ENCODE results near the gene FOXJ3.

Gene FOXJ3

DNA sequence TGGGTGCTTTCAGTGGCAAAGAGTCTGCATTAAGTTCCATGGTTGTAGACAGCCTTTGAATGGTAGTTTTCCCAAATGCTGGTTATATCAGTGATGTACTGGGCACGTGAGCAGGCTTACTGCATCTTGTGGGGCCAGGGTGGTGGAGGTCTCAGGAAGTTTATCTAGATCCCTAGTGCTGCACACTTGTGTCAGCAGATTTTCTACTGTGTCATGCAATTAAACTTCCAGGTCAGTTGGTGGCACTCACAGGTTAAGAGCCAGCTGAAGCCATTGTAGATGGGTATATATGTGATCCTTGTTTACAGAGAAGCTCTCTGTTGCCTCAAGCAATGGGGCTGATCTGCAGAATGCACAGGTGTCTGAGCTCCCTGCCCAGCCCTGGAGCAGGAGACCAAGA, 33.0 kb downstream of the FOXJ3 start:
- no peak for ATAC-seq

- ATAC-seq, result no peak
These were observed 36.5 kb downstream of the FOXJ3 start for GRCh38 chr1:42298520-42298919.

- ATAC-seq, result no peak
These were observed 39.2 kb downstream of the FOXJ3 start for GRCh38 chr1:42295816-42296215.

- ATAC-seq, result no peak
These were observed 44.9 kb downstream of the FOXJ3 start for GRCh38 chr1:42290130-42290529.

DNA sequence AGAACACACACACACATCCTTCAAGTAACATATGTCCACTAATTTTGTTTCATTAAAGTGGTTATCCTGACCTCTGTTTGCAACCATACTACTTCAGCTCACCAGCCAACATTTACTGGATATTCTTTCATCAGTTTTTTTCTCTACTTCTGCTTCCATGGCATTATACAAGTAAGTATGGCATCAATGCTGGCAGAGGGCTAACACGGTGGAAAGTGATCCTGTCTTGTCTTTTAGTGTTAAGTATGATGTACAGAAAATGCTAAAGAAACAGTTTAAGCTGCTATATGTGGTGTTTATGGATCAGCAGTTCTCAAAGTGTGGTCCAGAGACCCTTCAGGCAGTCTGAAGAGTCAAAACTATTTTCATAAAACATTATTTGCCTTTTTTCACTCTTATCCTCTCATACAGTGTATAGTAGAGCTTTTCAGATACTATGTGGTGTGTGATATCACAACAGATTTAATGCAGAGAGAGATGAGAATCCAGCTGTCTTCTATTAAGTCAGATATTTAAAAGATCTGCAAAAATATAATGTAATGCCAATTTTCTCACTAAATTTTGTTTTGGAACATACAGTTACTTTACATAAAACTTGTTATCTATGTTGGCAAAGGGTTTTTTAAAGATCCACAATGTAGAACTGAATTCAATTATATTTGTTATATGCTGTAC, 46.6 kb downstream of the FOXJ3 start:
- ATAC-seq, result no peak

GRCh38 chr1:42282867-42283583, 52.0 kb downstream of the FOXJ3 start:
- peak; percentile 96 to 99 for ATAC-seq

DNA sequence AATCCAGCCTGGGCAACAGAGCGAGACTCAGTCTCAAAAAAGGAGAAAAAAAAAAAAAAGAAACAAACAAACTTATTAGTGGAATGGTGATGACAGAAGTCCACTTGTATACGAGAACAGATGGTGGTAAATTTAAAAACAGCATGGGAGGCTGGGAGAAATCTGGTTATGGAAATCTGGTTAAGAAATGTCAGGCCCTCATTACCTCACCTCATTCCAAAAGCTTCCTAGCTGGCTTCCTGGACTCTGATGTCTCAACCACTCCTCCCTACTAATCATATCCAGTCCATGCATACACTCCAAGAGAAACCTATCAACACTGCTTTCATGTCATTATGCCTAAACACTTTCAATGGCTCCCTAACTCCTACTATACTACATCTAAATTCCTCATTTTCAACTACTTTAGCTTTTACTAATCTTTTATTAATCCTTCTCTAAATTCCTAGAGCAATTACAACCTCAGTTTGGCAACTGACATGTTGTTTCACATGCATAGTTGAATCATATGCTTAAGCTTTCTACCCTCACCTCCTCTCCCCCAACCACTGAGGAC, 52.9 kb downstream of the FOXJ3 start:
- no peak for ATAC-seq

DNA sequence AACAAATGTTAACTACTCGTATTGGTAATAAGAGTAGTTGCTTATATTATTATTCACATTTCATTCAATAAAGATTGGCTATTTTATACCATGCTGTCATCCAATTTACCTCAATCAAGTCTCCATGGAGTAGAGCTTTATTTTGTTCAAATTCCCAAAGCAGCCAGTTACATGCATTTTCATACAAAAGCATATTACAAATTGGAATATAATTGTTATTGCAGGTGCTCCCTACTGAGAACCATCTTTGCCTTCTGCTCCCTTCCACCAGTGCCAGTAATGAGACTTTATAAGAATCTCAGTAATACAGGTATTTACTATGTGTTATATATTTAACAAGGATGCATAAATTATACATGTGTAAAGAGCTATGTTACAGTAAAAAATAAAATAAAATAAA, 54.2 kb downstream of the FOXJ3 start:
- no peak for ATAC-seq

DNA sequence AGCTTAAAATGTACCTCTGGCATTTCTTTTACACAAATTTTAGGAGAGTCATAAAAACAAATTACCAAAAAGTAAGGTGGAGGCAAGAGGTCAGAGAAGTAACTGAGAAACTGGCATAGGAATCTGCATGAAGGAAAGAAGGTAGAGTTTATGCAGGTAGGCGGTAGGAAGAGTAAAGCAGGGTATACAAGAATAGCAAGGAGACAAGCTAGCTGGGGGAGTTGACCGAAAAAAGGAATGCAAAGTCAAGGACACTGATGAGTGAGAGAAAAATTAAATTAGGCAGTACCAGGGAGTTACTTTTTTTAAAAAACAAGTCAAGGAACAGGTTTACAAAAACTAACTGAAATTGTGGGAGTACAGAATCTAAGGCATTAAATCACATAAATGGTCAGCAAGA, 56.0 kb downstream of the FOXJ3 start:
- no peak for ATAC-seq

- ATAC-seq, result no peak
These were observed 62.1 kb downstream of the FOXJ3 start for GRCh38 chr1:42272920-42273319.

DNA sequence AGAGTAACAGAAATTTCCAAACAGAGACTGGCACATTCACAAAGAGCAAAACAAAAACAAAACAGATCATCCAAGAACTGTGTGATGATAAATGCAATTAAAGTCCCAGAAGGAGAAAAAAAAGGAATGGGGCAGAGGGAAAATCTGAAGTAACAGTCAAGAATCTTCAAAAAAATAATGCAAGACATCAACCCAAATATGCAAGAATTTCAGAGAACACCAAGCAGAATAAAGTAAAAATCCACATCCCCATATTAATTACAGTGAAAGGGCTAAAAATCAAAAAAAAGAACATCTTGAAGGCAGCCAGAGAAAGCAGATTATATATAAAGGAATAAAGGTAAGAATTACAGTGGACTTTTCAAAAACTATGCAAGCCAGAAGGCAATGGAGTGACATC, 67.1 kb downstream of the FOXJ3 start:
- no peak for ATAC-seq

- ATAC-seq, result no peak
These were observed 68.5 kb downstream of the FOXJ3 start for GRCh38 chr1:42266253-42267135.

- no peak for ATAC-seq
These were observed 70.4 kb downstream of the FOXJ3 start for GRCh38 chr1:42264511-42265190.

- ATAC-seq, result no peak
These were observed 72.0 kb downstream of the FOXJ3 start for GRCh38 chr1:42263019-42263418.

DNA sequence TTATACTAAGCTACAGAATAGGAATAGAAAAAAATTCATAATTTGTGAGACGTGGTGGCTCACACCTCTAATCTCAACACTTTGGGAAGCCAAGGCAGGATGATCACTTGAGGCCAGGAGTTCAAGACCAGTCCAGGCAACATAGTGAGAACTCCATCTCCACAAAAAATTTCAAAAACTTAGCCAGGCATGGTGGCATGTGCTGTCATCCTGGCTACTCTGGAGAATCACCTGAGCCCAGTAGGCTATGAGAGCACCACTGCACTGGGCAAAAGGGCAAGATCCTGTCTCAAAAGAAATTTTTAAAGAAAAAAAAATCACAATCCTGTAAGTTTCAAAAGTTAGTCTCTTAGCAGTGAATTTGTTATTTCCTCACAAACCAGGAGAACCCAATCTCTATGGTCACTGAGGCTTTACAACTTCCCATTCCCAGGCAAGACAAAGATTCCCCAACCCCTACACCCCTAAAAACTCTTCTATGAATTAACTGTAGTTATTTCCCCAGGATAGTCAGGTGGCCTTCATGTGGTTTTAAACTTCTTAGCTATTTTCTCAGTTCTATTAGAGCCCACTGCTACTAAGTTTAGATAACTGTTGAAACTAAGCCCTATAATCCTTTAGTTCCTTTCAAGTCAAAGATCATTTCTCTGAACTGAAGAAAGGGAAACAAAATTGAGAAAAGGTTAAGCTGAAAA, 74.5 kb downstream of the FOXJ3 start:
- ATAC-seq, result no peak

- no peak for ATAC-seq
These were observed 75.3 kb downstream of the FOXJ3 start for GRCh38 chr1:42259739-42260064.

GRCh38 chr1:42259059-42259738, 75.8 kb downstream of the FOXJ3 start:
- no peak for ATAC-seq

GRCh38 chr1:42258218-42258617, 76.8 kb downstream of the FOXJ3 start:
- ATAC-seq, result no peak

- no peak for ATAC-seq
These were observed 84.0 kb downstream of the FOXJ3 start for GRCh38 chr1:42251042-42251441.

- ATAC-seq, result no peak
These were observed 84.9 kb downstream of the FOXJ3 start for GRCh38 chr1:42250164-42250563.

- no peak for ATAC-seq
These were observed 93.9 kb downstream of the FOXJ3 start for GRCh38 chr1:42240966-42241755.
